Body of pancreas (tissue), 4 donors: ENCODE results near the gene ASIC3. TPM values are rescaled to one million over a fixed set of nuclear protein-coding genes. Genes with fewer than 3 reads are reported as not detected.

Experiments
- ATAC-seq: fragments of 150-250 bp; one replicate; pipeline ENCODE4 v1.9.1; 2016
- DNase-seq, 4 donors: peaks; one replicate each; pipeline ENCODE4 v3.0.0-alpha.2; 2019
- H3K27ac ChIP-seq, 4 donors: fragments of 200-600 bp; sonication (generic); 1 replicate in 3 of 4; 2 replicates in 1 of 4; pipeline versions ENCODE4 v1.5.1 to v1.6.1; 2016 to 2019; ENCODE audit warnings: mild to moderate bottlenecking in 1 of 4, mixed read lengths in 1 of 4, moderate library complexity in 1 of 4
- H3K27me3 ChIP-seq, 2 donors: fragments of 200-600 bp; sonication (generic); one replicate each; pipeline ENCODE4 v1.6.0; 2016; ENCODE audit warnings: mild to moderate bottlenecking in 1 of 2
- H3K36me3 ChIP-seq, 2 donors: fragments of 200-600 bp; sonication (generic); replicated peaks in 1 of 2; 2 replicates each; pipeline ENCODE4 v1.5.1; 2016; ENCODE audit warnings: low read depth in 2 of 2; ENCODE audit not compliant: insufficient read depth in 1 of 2
- H3K4me1 ChIP-seq: fragments of 200-600 bp; sonication (generic); one replicate; pipeline ENCODE4 v1.6.0; 2016
- H3K4me3 ChIP-seq, 2 donors: fragments of 200-600 bp; sonication (generic); 1 replicate in 1 of 2; 2 replicates in 1 of 2; pipeline ENCODE4 v1.5.1; 2016 to 2019
- H3K9me3 ChIP-seq, 3 donors: fragments of 200-600 bp; sonication (generic); 1 replicate in 2 of 3; 2 replicates in 1 of 3; pipeline ENCODE4 v1.5.1; 2016
- CTCF ChIP-seq, 7 experiments: fragments of 450-650 bp in 4 of 7; fragments of 200-600 bp in 3 of 7; sonication (generic) in 3 of 7; IDR thresholded peaks; one replicate each; pipeline ENCODE4 v1.5.1; 2016 to 2019; ENCODE audit warnings: antibody characterized with exemption in 7 of 7
- POLR2A ChIP-seq, 3 donors: fragments of 450-650 bp; IDR thresholded peaks; one replicate each; pipeline ENCODE4 v1.6.1; 2016; ENCODE audit warnings: antibody characterized with exemption in 3 of 3, mild to moderate bottlenecking in 2 of 3
- WGBS, 2 donors: methylation state at CpG; one replicate each; pipeline ENCODE4 v1.1.5; 2017; 5-methylcytosine and 5-hydroxymethylcytosine counted together
- intact Hi-C: fragments of 100-400 bp; cut with DNase I; formaldehyde crosslinking; loops from one replicate; pipeline ENCODE4 v1.15.1; 2023
- total RNA-seq, 2 donors: library from RNA; depleted of rRNA; stranded (reverse); fragments of >200 nt; gene quantifications; one replicate each; pipeline ENCODE4 v1.1.0, GENCODE V29; 2016

The ASIC3 gene
- total RNA-seq, 2 donors from 2014 or later, result 0.78 to 1.3 TPM

GRCh38 chr7:151031011-151031410 lies 17.3 kb upstream of the ASIC3 start:
- Histone ChIP-seq H3K36me3 (peaks cover 0 to 8% of the 10 kb centered on the region in 2 donors), H3K27me3 (no peaks in the 10 kb centered on the region), H3K9me3 (no peaks in the 10 kb centered on the region), H3K4me3 (no peak overlapping the region), H3K4me1 (peaks cover 5% of the 10 kb centered on the region), H3K27ac (no peak overlapping the region)
- 89 to 95% methylated on average over 4 of the region's 4 CpGs for WGBS, 2 donors
- intact Hi-C loops, result loop anchor here (5.0 kb wide), 1 partner anchor 76 kb away; no protein-coding TSS in a partner anchor
- TF ChIP-seq POLR2A (IDR thresholded peaks at IDR 0.05) (no peak), CTCF (IDR thresholded peaks at IDR 0.05) (no peak)
- DNase-seq (no peak), ATAC-seq (no peak)

DNA sequence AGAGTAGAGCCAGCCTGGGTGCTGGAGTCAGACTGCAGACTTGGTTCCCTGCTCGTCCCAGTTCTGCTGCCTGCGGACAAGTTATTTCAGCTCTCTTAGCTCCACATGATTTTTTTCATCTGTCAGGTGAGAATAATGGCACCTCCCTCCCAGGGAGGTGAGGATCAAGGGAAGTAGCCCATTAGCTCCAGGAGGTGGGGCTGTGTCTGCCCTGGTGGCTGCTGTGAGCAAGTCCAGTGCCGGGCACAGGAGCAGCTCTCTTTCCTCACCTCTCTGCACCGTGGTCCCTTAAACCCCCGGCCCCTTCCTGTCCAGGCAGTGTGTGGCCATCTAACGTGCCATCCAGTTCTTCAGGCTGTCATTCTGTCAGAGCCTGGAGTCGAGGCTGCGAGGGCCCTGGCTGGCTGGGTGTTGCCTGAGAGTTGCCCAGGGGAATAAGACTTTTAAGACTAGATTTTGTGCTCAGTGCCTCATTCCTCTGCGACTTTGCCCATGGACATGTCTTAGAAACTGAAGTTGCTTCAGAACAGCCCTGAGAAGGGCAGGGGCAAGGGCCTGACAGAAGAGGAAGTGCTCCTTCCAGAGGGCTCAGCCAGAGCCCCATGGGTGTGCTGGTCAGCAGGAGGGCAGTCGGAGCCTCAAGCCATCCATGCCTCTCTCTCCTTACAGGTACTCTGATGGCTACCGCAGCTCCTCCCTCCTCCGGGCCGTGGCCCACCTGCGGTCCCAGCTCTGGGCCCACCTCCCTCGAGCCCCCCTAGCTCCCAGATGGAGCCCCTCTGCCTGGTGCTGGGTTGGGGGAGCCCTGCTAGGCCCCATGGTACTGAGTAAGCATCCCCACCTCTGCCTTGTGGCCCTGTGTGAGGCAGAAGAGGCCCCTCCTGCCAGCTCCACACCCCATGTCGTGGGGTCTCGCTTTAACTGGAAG lies 15.1 kb upstream of the ASIC3 start:
- whole genome bisulfite sequencing, 2 donors, result 77 to 90% methylated on average over 6 to 17 of the region's 17 CpGs

DNA sequence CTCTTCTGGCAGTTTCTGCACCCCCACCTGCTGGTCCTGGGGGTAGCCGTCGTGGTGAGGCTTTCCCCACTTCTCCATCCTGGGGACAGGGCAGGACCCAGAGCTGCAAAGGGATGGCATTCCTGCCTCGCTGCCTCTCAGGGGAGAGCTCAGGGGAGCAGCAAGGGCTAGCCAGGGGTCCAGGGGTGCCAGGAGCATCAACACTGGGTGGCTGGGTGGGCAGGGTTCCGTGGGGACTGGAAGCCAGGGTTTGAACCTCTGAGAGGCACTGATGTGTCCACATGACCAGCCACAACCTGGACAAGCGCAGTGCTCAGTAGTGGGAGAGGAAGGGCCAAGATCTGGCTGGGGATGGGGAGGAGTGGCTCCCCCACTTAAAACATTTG lies 14.5 kb upstream of the ASIC3 start:
- no peak for DNase-seq
- Histone ChIP-seq H3K9me3 (no peaks in the 10 kb centered on the region), H3K27ac (no peak overlapping the region), H3K4me3 (no peak overlapping the region), H3K36me3 (peaks cover 0 to 13% of the 10 kb centered on the region in 2 donors), H3K27me3 (no peaks in the 10 kb centered on the region), H3K4me1 (peaks cover 3% of the 10 kb centered on the region)
- TF ChIP-seq CTCF (IDR thresholded peaks at IDR 0.05), result no peak
- 93% methylated on average over 3 to 5 of the region's 5 CpGs for WGBS, 2 donors
- ATAC-seq, result no peak
- intact Hi-C loops, result loop anchor here (5.0 kb wide), 1 partner anchor 73 kb away; no protein-coding TSS in a partner anchor

More for the DNA sequence above, 15.1 kb upstream of the ASIC3 start:
- Histone ChIP-seq H3K4me1 (peaks cover 5% of the 10 kb centered on the region), H3K36me3 (peaks cover 0 to 13% of the 10 kb centered on the region in 2 donors), H3K9me3 (no peaks in the 10 kb centered on the region), H3K4me3 (no peak overlapping the region), H3K27me3 (no peaks in the 10 kb centered on the region), H3K27ac (no peak overlapping the region)
- no peak for DNase-seq
- no peak for ATAC-seq
- intact Hi-C loops, result loop anchor here (5.0 kb wide), 1 partner anchor 74 kb away; no protein-coding TSS in a partner anchor
- no peak for TF ChIP-seq CTCF (IDR thresholded peaks at IDR 0.05)
- no peak for TF ChIP-seq POLR2A (IDR thresholded peaks at IDR 0.05)

DNA sequence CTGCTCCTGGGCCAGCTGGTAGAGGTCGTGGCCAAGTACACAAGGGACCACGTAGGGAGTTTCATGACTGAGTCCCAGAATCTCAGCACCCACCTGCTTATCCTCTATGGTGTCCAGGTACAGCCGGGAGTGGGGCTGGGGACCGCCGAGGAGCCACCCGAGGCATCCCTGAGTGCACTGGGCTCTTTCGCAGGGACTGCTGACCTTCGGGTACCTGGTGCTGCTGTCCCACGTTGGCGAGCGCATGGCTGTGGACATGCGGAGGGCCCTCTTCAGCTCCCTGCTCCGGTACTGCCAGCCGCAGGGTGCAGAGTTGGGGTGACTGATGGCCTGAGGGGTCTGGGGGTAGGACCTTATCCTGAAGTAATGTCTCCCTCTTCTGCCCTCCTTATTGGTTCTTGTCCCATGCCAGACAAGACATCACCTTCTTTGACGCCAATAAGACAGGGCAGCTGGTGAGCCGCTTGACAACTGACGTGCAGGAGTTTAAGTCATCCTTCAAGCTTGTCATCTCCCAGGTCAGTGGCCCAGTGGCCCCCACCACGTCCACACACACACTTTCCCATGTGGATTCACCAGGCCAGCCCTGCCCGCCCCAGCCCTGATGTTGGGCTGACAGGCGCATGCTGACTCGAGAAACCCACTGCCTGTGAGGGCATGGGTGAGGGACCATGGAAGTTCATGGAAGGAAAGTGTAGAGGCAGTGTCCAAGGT lies 13.9 kb upstream of the ASIC3 start:
- Histone ChIP-seq H3K27ac (no peak overlapping the region), H3K27me3 (no peaks in the 10 kb centered on the region), H3K36me3 (peaks cover 0 to 13% of the 10 kb centered on the region in 2 donors), H3K9me3 (no peaks in the 10 kb centered on the region), H3K4me1 (no peaks in the 10 kb centered on the region), H3K4me3 (no peak overlapping the region)
- intact Hi-C loops, result loop anchor here (5.0 kb wide), 1 partner anchor 73 kb away; no protein-coding TSS in a partner anchor
- whole genome bisulfite sequencing, 2 donors, result 87 to 91% methylated on average over 7 to 21 of the region's 21 CpGs
- DNase-seq, result no peak
- TF ChIP-seq POLR2A (IDR thresholded peaks at IDR 0.05) (no peak), CTCF (IDR thresholded peaks at IDR 0.05) (no peak)
- no peak for ATAC-seq
